Adrenal gland (tissue), 5 donors: ENCODE measurements around the gene RBM34.

Experiments
- CTCF ChIP-seq, 6 experiments: fragments of 450-650 bp in 4 of 6; fragments of 200-600 bp in 2 of 6; sonication (generic) in 1 of 6; IDR thresholded peaks; 1 replicate in 5 of 6; 2 replicates in 1 of 6; pipeline versions ENCODE4 v1.5.1 to v1.8.0; 2016 to 2021; ENCODE audit warnings: antibody characterized with exemption in 6 of 6, mild to moderate bottlenecking in 2 of 6, moderate library complexity in 1 of 6
- POLR2A ChIP-seq, 2 donors: fragments of 450-650 bp; IDR thresholded peaks; one replicate each; pipeline ENCODE4 v1.6.1; 2017; ENCODE audit warnings: antibody characterized with exemption in 2 of 2, mild to moderate bottlenecking in 2 of 2, moderate library complexity in 1 of 2
- donor health status: DM: no; HTN: no; CAD: no.

GRCh38 chr1:235102993-235103411 is 58.0 kb downstream of the RBM34 start:
- no peak for TF ChIP-seq CTCF (IDR thresholded peaks at IDR 0.05)
- no peak for TF ChIP-seq POLR2A (IDR thresholded peaks at IDR 0.05)
